ENCODE measurements around the gene TMEM184B.

DNA sequence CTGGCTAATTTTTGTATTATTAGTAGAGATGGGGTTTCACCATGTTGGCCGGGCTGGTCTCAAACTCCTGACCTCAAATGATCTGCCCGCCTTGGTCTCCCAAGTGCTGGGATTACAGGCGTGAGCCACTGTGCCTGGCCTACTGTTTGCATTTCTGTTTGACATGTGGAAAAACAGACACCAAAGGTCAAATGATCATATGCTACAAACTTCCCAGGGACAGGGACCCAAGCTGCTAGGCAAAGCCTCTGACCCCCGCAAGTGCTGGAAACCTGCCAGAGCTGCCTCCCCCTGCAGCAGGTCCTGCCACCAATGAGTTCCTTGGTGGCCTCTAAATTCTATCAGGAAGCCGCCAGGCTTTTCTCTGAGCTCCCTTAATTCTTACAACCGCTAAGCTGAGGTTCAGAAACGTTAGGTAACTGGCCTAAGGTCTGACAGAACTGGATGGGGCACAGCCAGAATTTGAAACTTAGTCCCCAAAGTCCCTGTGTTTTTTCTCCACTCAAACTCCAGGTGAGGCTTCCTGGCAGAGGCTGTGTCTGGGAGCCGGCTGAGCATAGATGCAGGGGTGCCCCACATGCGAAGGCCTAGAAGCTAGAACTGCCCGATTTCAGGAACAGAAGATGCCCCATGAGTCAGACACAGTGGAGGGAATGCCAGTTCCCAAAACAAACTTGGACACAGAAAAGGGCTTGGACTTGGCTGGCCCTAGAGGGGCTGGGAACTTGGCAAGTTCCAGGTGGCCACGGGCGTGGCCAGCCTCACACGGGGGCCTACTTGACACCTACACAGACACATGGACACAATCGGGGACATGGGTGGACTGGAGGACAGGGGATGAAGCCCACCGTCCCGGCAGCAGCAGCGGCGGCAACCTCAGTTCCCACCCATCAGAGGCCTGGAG is 37.1 kb upstream of the TMEM184B start:
- TF ChIP-seq, protein P1, sequence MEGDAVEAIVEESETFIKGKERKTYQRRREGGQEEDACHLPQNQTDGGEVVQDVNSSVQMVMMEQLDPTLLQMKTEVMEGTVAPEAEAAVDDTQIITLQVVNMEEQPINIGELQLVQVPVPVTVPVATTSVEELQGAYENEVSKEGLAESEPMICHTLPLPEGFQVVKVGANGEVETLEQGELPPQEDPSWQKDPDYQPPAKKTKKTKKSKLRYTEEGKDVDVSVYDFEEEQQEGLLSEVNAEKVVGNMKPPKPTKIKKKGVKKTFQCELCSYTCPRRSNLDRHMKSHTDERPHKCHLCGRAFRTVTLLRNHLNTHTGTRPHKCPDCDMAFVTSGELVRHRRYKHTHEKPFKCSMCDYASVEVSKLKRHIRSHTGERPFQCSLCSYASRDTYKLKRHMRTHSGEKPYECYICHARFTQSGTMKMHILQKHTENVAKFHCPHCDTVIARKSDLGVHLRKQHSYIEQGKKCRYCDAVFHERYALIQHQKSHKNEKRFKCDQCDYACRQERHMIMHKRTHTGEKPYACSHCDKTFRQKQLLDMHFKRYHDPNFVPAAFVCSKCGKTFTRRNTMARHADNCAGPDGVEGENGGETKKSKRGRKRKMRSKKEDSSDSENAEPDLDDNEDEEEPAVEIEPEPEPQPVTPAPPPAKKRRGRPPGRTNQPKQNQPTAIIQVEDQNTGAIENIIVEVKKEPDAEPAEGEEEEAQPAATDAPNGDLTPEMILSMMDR (IDR thresholded peaks at IDR 0.05), result no peak
- TF ChIP-seq POLR2A (IDR thresholded peaks at IDR 0.05), result no peak
